GM21529 (cell line): ENCODE data around the gene KLK15.

Experiments
- ATAC-seq: cut with Tn5 transposase; IDR thresholded peaks from one replicate; pipeline ENCODE4 v1.9.1; 2021; ENCODE audit not compliant: unreplicated experiment

Gene KLK15

DNA sequence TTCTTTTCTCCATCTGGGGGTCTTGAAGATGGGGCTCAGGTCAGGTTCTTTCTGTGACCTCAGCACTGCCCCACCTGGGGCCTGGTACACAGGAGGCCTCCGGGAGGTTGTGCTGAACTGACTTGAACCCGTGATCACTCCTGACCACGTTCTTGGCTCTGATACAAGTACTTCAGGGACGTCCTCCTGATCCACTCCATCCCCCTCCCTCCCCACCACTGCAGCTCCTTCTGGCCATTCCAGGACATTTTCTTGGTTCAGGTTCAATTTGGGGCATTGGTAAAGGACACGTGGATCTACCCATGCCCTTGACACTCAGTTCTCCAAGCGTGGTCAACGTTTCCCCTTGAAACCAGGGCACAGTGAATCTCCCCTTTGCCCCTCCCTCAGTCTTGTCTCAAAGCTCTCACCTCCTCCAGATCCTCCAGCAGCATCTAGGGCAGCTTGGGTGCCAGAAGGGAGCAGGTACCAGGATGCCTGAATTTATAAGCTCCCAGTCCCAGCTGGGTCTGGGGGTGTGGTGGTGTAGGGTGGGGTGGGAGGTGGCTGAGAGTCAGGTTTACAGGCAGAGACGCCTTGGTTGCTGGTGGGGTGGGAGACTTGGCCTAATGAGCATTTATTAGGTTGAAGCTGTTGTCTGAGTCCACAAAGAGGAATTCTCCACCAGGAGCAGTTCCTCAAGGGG, at the start of gene KLK15:
KLK15 (minus strand) TSS at position 458 of the 685 bp plus-strand sequence. CDS start 2,082 bp downstream, outside the sequence.
- no peak for ATAC-seq

- no peak for ATAC-seq
Observed at GRCh38 chr19:50882188-50882587, 48.8 kb upstream of the KLK15 start.

GRCh38 chr19:50880241-50880640, 46.9 kb upstream of the KLK15 start:
- no peak for ATAC-seq

DNA sequence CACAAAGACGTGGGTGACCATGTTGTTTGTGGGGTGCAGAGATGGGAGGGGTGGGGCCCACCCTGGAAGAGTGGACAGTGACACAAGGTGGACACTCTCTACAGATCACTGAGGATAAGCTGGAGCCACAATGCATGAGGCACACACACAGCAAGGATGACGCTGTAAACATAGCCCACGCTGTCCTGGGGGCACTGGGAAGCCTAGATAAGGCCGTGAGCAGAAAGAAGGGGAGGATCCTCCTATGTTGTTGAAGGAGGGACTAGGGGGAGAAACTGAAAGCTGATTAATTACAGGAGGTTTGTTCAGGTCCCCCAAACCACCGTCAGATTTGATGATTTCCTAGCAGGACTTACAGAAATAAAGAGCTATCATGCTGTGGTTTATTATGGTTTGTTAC, 45.5 kb upstream of the KLK15 start:
- no peak for ATAC-seq

- no peak for ATAC-seq
Observed at GRCh38 chr19:50877338-50877737, 44.0 kb upstream of the KLK15 start.

GRCh38 chr19:50876456-50876855, 43.1 kb upstream of the KLK15 start:
- no peak for ATAC-seq

GRCh38 chr19:50875795-50876422, 42.5 kb upstream of the KLK15 start:
- no peak for ATAC-seq

DNA sequence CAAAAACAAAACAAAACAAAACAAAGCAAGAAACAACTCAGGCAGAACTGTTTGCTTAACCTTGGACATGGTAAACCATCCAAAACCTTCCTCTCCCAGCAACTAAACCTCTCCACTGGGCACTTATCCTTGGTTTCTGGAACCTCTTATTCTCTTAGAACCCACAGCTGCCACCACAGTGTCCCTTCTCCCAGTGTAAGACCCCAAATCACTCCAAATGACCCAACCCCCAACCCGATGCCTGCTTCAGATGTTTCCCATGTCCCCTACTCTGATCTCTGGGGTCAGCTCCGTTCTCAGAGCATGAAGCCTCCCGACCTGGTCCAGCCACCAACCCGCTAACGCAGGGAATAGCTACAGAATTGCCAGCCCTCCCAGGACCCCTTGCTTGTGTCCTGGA, 40.8 kb upstream of the KLK15 start:
- ATAC-seq: no peak

DNA sequence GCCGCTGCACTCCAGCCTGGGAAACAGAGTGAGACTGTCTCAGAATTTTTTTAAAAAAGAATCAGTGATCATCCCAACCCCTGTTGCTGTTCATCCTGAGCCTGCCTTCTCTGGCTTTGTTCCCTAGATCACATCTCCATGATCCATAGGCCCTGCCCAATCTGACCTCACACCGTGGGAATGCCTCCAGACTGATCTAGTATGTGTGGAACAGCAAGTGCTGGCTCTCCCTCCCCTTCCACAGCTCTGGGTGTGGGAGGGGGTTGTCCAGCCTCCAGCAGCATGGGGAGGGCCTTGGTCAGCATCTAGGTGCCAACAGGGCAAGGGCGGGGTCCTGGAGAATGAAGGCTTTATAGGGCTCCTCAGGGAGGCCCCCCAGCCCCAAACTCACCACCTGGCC, 39.7 kb upstream of the KLK15 start, which contains the start of gene KLK2:
KLK2 (plus strand) TSS at position 384 of the 400 bp plus-strand sequence. CDS start 35 bp downstream, outside the sequence.
- no peak for ATAC-seq

GRCh38 chr19:50870417-50871089, 37.2 kb upstream of the KLK15 start:
- no peak for ATAC-seq

DNA sequence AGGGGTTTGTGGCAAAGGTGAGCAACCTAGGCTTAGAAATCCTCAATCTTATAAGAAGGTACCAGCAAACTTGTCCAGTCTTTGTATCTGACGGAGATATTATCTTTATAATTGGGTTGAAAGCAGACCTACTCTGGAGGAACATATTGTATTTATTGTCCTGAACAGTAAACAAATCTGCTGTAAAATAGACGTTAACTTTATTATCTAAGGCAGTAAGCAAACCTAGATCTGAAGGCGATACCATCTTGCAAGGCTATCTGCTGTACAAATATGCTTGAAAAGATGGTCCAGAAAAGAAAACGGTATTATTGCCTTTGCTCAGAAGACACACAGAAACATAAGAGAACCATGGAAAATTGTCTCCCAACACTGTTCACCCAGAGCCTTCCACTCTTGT, 36.1 kb upstream of the KLK15 start:
- ATAC-seq: no peak

- ATAC-seq: no peak
Observed at GRCh38 chr19:50861496-50862286, 28.3 kb upstream of the KLK15 start.

DNA sequence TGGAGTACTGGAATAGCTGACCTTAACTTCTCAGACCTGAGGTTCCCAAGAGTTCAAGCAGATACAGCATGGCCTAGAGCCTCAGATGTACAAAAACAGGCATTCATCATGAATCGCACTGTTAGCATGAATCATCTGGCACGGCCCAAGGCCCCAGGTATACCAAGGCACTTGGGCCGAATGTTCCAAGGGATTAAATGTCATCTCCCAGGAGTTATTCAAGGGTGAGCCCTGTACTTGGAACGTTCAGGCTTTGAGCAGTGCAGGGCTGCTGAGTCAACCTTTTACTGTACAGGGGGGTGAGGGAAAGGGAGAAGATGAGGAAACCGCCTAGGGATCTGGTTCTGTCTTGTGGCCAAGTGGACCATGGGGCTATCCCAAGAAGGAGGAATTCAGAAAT, 27.6 kb upstream of the KLK15 start:
- no peak for ATAC-seq

- no peak for ATAC-seq
Observed at GRCh38 chr19:50859849-50860248, 26.5 kb upstream of the KLK15 start.

- no peak for ATAC-seq
Observed at GRCh38 chr19:50858886-50859285, 25.5 kb upstream of the KLK15 start.

DNA sequence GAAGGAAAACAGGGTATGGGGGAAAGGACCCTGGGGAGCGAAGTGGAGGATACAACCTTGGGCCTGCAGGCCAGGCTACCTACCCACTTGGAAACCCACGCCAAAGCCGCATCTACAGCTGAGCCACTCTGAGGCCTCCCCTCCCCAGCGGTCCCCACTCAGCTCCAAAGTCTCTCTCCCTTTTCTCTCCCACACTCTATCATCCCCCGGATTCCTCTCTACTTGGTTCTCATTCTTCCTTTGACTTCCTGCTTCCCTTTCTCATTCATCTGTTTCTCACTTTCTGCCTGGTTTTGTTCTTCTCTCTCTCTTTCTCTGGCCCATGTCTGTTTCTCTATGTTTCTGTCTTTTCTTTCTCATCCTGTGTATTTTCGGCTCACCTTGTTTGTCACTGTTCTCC, 24.0 kb upstream of the KLK15 start:
- ATAC-seq: no peak

DNA sequence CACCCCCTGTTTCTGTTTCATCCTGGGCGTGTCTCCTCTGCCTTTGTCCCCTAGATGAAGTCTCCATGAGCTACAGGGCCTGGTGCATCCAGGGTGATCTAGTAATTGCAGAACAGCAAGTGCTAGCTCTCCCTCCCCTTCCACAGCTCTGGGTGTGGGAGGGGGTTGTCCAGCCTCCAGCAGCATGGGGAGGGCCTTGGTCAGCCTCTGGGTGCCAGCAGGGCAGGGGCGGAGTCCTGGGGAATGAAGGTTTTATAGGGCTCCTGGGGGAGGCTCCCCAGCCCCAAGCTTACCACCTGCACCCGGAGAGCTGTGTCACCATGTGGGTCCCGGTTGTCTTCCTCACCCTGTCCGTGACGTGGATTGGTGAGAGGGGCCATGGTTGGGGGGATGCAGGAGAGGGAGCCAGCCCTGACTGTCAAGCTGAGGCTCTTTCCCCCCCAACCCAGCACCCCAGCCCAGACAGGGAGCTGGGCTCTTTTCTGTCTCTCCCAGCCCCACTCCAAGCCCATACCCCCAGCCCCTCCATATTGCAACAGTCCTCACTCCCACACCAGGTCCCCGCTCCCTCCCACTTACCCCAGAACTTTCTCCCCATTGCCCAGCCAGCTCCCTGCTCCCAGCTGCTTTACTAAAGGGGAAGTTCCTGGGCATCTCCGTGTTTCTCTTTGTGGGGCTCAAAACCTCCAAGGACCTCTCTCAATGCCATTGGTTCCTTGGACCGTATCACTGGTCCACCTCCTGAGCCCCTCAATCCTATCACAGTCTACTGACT, 21.4 kb upstream of the KLK15 start, which contains the start of gene KLK3:
KLK3 (plus strand) TSS at position 280 of the 775 bp plus-strand sequence; CDS start at position 321, 41 bp downstream.
- no peak for ATAC-seq

GRCh38 chr19:50851620-50852019, 18.2 kb upstream of the KLK15 start:
- ATAC-seq: no peak

DNA sequence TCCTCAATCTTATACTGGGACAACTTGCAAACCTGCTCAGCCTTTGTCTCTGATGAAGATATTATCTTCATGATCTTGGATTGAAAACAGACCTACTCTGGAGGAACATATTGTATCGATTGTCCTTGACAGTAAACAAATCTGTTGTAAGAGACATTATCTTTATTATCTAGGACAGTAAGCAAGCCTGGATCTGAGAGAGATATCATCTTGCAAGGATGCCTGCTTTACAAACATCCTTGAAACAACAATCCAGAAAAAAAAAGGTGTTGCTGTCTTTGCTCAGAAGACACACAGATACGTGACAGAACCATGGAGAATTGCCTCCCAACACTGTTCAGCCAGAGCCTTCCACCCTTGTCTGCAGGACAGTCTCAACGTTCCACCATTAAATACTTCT, 17.4 kb upstream of the KLK15 start:
- ATAC-seq: no peak

- no peak for ATAC-seq
Observed at GRCh38 chr19:50844296-50844935, 11.0 kb upstream of the KLK15 start.
